Breast epithelium (tissue), 4 donors: Measurements from ENCODE around the gene HRH1. TPM values are rescaled to one million over a fixed set of nuclear protein-coding genes. Genes with fewer than 3 reads are reported as not detected.
"Not testable (repeated sequence)": the region's sequence is repeated elsewhere in the genome, so short reads cannot be mapped to it uniquely, and the experiment has no call there.

ENCODE experiments used
- DNase-seq, 2 donors: peaks; one replicate each; pipeline ENCODE4 v3.0.0-alpha.2; 2019; ENCODE audit warnings: low spot score in 2 of 2
- H3K27ac ChIP-seq, 2 donors: fragments of 200-600 bp; sonication (generic) in 1 of 2; one replicate each; pipeline ENCODE4 v1.5.1; 2016 to 2019; ENCODE audit warnings: mild to moderate bottlenecking in 1 of 2
- H3K27me3 ChIP-seq, 2 donors: fragments of 200-600 bp; sonication (generic) in 1 of 2; one replicate each; pipeline versions ENCODE4 v1.5.1 to v1.6.0; 2017 to 2019; ENCODE audit warnings: control low read depth in 1 of 2, mild to moderate bottlenecking in 1 of 2
- H3K36me3 ChIP-seq: fragments of 200-600 bp; one replicate; pipeline ENCODE4 v1.5.1; 2019
- H3K4me1 ChIP-seq, 2 donors: fragments of 200-600 bp; sonication (generic); one replicate each; pipeline ENCODE4 v1.5.1; 2016 to 2019; ENCODE audit warnings: control low read depth in 1 of 2
- H3K4me3 ChIP-seq, 3 donors: fragments of 200-600 bp; sonication (generic); 1 replicate in 2 of 3; 2 replicates in 1 of 3; pipeline ENCODE4 v1.5.1; 2016 to 2019; ENCODE audit warnings: mild to moderate bottlenecking in 3 of 3, moderate library complexity in 2 of 3
- H3K9me3 ChIP-seq, 2 donors: fragments of 200-600 bp; sonication (generic) in 1 of 2; one replicate each; pipeline ENCODE4 v1.5.1; 2016 to 2019; ENCODE audit warnings: control low read depth in 1 of 2
- POLR2A ChIP-seq: fragments of 450-650 bp; IDR thresholded peaks from one replicate; pipeline ENCODE4 v1.6.1; 2016; ENCODE audit warnings: antibody characterized with exemption, mild to moderate bottlenecking, moderate library complexity
- POLR2AphosphoS5 ChIP-seq, 3 donors: sonication (generic); formaldehyde crosslinking; IDR thresholded peaks; one replicate each; pipeline ENCODE4 v1.6.1; 2017; ENCODE audit warnings: antibody characterized with exemption in 3 of 3
- intact Hi-C: fragments of 100-400 bp; cut with DNase I; formaldehyde crosslinking; loops from one replicate; pipeline ENCODE4 v1.15.1; 2023; ENCODE audit warnings: low total_unique reads
- total RNA-seq, 3 donors: library from RNA; depleted of rRNA; stranded (reverse); fragments of >200 nt; gene quantifications; one replicate each; pipeline ENCODE4 v1.1.0, GENCODE V29; 2016
- TF ChIP-seq, protein P1 (sequence below), 3 donors: fragments of 450-650 bp; IDR thresholded peaks; one replicate each; pipeline ENCODE4 v1.5.1; 2016 to 2017; ENCODE audit warnings: antibody characterized with exemption in 3 of 3, mild to moderate bottlenecking in 3 of 3, moderate library complexity in 3 of 3

The HRH1 gene
- total RNA-seq, 3 donors from 2014 or later = 3.8 to 4.2 (median 3.9) TPM

DNA sequence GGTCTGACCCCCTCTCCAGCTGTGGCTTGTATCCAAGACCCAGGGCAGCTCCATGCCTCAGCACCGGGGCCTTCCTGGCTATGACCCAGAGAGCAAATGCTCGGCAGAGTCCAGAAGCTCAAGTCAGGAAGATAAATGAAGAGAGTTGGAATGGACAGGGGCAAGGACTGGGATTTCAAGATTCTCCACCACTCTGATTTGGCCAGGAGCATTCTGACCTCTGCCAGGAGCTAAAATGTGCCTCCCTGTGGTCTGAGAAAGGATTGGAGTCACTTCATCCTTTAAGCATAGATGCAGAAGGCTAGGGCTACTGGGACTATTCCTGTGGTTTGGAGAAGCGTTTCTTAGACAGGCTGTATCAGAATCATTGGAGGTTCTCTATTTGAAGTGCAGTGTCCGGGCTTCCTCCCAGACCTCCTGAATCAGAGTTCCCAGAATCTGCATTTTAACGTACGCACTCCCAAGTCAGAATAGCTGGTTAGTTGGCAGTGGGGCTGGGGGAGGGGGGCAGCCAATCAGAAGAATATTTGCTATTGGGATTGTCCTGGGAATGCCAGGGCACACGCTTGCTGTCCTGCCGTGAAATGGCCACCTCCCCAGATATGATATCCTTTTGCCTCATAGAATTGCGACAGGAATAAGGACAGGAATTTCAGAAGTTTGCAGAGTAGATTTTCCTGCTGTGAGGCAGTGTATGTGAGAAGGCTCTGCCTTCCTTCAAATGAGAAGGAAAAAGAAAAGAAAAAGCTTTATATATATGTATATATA, 57.4 kb downstream of the HRH1 start:
- H3K4me3 ChIP-seq = no peak overlapping the region
- TF ChIP-seq, protein P1, sequence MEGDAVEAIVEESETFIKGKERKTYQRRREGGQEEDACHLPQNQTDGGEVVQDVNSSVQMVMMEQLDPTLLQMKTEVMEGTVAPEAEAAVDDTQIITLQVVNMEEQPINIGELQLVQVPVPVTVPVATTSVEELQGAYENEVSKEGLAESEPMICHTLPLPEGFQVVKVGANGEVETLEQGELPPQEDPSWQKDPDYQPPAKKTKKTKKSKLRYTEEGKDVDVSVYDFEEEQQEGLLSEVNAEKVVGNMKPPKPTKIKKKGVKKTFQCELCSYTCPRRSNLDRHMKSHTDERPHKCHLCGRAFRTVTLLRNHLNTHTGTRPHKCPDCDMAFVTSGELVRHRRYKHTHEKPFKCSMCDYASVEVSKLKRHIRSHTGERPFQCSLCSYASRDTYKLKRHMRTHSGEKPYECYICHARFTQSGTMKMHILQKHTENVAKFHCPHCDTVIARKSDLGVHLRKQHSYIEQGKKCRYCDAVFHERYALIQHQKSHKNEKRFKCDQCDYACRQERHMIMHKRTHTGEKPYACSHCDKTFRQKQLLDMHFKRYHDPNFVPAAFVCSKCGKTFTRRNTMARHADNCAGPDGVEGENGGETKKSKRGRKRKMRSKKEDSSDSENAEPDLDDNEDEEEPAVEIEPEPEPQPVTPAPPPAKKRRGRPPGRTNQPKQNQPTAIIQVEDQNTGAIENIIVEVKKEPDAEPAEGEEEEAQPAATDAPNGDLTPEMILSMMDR (IDR thresholded peaks at IDR 0.05) = no peak
- TF ChIP-seq POLR2A = no peak
- TF ChIP-seq POLR2AphosphoS5 (IDR thresholded peaks at IDR 0.05) = no peak

DNA sequence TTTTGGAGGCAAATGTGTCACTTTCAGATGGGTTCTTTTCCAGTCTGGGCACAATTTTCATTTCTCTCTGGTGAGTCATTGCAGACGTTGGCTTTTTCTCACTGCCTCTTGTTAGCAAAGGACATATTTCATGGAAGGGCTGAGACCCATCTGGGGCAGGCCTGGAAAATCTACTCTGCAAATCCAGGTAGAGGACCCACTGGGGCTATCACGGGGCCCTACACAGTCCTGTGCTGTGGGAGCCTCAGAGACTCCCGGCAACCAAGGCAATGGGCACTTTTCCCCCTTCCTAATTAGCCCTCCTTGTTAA, 58.0 kb downstream of the HRH1 start:
- no peaks in the 10 kb centered on the region for H3K9me3 ChIP-seq
- TF ChIP-seq POLR2A = no peak
- TF ChIP-seq, protein P1 (IDR thresholded peaks at IDR 0.05) = no peak
- no peaks in the 10 kb centered on the region for H3K27me3 ChIP-seq
- H3K4me1 ChIP-seq = no peaks in the 10 kb centered on the region
- intact Hi-C loops = no loop called here
- no peaks in the 10 kb centered on the region for H3K36me3 ChIP-seq
- DNase-seq = no peak
- no peak overlapping the region for H3K4me3 ChIP-seq
- H3K27ac ChIP-seq = no peak overlapping the region

More for the DNA sequence above, 57.4 kb downstream of the HRH1 start:
- H3K4me1 ChIP-seq = no peaks in the 10 kb centered on the region
- intact Hi-C loops = no loop called here
- H3K36me3 ChIP-seq = no peaks in the 10 kb centered on the region
- H3K27ac ChIP-seq = no peak overlapping the region
- no peaks in the 10 kb centered on the region for H3K9me3 ChIP-seq
- no peaks in the 10 kb centered on the region for H3K27me3 ChIP-seq
- DNase-seq = no peak

DNA sequence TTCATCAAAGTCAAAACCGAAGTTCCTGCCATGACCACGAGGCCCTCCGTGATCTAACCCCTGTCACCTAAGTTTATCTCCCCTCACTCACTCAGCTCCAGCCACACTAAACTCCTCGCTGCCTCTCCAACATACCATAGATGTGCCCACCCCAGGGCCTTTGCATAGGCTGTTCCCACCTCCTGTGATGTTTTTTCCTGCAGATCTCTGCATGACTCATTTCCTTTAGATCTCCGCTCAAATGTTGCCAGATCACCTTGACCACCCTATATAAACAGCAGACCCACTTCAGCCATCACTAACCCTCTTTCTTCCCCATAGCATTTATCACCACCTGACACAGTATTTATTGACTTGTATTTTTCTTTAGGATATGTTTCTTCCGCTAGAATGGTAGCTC, 58.5 kb downstream of the HRH1 start:
- intact Hi-C loops = no loop called here
- Histone ChIP-seq H3K4me3 (no peak overlapping the region), H3K27me3 (no peaks in the 10 kb centered on the region), H3K9me3 (no peaks in the 10 kb centered on the region), H3K4me1 (no peaks in the 10 kb centered on the region), H3K36me3 (no peaks in the 10 kb centered on the region), H3K27ac (no peak overlapping the region)
- TF ChIP-seq, protein P1 (IDR thresholded peaks at IDR 0.05) = no peak
- TF ChIP-seq POLR2AphosphoS5 (IDR thresholded peaks at IDR 0.05) = no peak
- TF ChIP-seq POLR2A = no peak
- DNase-seq = no peak

DNA sequence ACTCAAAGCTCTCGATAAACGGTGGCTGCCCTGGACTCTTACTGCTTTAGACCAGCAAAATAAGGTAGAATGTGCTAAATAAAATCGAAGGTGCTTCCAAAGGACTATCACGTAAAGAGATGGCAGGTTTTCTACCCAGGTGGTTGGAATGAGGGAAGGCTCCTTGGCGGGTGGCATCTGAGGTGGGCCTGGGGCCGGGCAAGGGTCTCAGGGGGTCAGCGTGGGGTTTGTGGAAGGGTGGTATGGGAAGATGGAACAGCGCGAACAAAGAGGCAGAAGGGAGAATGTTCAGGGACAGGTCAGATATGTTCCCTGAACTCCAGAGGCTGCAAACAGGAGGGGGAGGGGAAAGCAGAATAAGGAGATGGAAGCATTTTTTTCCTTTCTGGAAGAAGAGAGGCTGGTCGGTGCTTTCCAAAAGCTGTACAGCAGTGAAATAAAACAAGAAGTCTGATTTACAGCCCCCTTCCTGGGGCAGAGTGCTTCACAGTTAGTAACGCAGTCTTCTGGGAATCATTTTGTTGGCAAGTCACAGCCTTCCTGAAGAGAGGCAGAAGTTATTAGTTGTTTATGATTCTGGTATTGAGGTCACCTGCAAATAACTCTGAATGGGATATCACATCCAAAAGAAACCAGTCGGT, 59.6 kb downstream of the HRH1 start:
- TF ChIP-seq POLR2AphosphoS5 (IDR thresholded peaks at IDR 0.05) = no peak
- TF ChIP-seq, protein P1 (IDR thresholded peaks at IDR 0.05) = no peak
- no peak for TF ChIP-seq POLR2A
- Histone ChIP-seq H3K4me3 (no peak overlapping the region), H3K4me1 (no peaks in the 10 kb centered on the region), H3K9me3 (no peaks in the 10 kb centered on the region), H3K27me3 (no peaks in the 10 kb centered on the region), H3K27ac (no peak overlapping the region), H3K36me3 (no peaks in the 10 kb centered on the region)
- intact Hi-C loops = no loop called here
- DNase-seq = no peak

DNA sequence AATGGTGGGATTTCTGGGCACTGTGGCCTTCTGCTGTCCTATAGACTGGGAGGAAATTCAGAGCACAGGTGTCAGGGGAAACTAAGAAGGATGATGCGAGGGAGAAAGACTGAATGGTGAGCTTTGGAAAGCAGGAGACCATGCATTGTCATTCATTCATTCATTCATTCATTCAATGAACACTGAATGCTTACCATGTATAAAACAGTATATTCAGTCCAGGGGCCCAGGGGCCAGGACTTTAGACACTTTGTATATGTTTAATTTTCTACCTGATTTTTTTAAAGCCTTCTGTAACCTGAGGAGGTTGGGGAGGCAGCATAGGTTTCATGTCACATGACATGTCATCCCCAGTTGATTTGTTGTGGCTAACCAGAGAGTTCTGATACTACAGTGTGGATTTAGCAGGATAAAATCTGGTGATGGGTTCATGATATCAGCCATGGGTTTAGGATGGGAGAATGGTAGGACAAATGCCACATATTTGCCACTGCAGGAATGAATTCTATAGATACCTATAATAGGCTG, 60.2 kb downstream of the HRH1 start:
- H3K36me3 ChIP-seq = no peaks in the 10 kb centered on the region
- H3K4me3 ChIP-seq = no peak overlapping the region
- no peaks in the 10 kb centered on the region for H3K9me3 ChIP-seq
- H3K27ac ChIP-seq = no peak overlapping the region
- no peaks in the 10 kb centered on the region for H3K4me1 ChIP-seq
- no peak for DNase-seq
- intact Hi-C loops = no loop called here
- TF ChIP-seq POLR2A (no peak), POLR2AphosphoS5 (IDR thresholded peaks at IDR 0.05) (no peak)
- TF ChIP-seq, protein P1 (IDR thresholded peaks at IDR 0.05) = no peak
- H3K27me3 ChIP-seq = no peaks in the 10 kb centered on the region

DNA sequence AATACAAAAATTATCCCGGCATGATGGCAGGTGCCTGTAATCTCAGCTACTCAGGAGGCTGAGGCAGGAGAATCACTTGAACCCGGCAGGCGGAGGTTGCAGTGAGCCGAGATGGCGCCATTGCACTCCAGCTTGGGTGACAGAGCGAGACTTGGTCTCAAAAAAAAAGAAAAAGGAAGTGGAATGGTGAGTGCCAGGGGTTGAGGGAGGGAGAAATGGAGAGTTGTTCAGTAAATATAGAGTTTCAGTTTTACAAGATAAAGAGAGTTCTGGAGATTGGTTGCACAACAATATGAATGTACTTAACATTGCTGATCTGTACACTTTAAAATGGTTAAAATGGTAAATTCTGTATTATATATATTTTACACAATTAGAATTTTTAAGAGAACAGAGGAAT, 63.1 kb downstream of the HRH1 start:
- H3K36me3 ChIP-seq, H3K4me3 ChIP-seq, DNase-seq, intact Hi-C loops, H3K4me1 ChIP-seq, H3K27ac ChIP-seq, H3K27me3 ChIP-seq, H3K9me3 ChIP-seq: not testable (repeated sequence)
